HG03558 (cell line): ENCODE results near the gene YWHAE.
"Not testable (repeated sequence)": the region's sequence is repeated elsewhere in the genome, so short reads cannot be mapped to it uniquely, and the experiment has no call there.

Experiments
- ATAC-seq: cut with Tn5 transposase; IDR thresholded peaks from one replicate; pipeline ENCODE4 v1.9.1; 2021; ENCODE audit warnings: moderate number of reproducible peaks; ENCODE audit not compliant: unreplicated experiment; ENCODE audit errors: extremely low read depth

The YWHAE gene

DNA sequence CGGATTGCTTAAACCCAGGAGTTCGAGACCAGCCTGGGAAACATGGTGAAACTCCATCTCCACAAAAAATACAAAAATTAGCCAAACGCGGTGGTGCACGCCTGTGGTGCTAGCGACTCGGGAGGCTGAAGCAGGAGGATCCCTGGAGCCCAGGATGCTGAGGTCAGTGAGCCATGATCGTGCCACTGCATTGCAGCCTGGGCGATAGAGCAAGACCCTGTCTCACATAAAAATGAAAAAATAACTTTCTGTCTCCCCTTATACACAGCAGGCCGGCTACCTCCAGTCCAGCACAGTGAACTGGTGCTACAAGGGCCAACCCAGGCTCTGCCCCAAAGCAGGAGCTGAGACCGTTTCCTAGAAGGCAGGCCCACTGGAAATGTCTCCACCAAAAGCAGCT is 59.7 kb downstream of the YWHAE start:
- ATAC-seq = no peak

DNA sequence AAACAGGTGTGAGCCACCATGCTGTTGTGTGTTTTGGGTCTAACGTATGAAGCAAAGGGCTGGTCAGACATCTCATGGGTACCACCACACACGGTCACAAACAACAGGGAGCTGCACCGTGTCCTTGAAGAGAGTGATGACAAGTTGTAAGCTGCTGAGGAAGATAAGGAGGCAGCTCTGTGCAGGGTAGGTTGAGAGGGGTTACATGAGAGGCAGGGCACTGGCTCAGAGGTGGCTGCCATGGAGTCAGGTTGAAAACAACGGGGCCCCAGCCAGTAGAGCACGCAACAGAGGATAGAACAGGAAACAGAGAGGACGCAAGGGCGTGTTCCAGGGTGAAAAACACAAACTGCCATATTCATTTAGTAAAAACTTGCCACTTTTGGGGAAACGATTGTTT is 68.3 kb downstream of the YWHAE start:
- no peak for ATAC-seq

DNA sequence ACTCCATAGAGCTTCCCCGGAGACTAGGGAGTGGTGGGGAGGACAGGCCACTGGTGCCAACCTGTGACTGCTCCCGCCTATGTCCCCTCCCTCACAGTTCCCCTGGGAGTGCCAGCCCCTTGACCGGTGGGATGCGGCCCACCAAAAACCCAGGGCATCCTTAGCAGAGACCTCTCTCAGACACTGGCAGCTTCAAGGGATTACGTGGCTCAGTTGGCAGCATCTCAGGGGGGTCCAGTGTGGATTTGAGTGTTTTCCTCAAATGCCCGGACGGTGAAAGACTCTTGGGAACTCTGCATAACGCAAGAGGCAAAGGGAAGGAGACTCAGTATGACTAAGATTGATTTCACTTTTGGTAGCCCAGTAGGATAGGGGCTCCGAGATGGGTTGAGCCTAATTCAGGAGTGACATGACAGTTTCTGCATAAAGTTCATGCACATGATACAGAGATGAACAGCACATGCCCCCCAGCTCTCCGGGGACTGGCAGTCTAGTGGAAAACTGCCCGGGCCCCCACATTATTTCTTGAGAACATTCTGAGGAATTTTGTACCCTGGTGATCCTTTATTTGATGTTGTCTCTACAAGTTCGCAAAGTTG is 70.2 kb downstream of the YWHAE start:
- ATAC-seq = no peak

DNA sequence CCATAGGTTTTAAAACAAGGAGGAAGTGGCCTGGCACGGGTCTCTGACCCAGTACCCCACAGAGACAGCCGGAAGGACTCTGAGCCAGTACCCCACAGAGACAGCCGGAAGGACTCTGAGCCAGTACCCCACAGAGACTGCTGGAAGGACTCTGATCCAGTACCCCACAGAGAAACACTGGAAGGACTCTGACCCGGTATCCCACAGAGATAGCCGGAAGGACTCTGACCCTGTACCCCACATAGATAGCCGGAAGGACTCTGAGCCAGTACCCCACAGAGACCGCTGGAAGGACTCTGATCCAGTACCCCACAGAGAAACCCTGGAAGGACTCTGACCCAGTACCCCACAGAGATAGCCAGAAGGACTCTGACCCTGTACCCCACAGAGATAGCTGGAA is 71.6 kb downstream of the YWHAE start:
- no peak for ATAC-seq

DNA sequence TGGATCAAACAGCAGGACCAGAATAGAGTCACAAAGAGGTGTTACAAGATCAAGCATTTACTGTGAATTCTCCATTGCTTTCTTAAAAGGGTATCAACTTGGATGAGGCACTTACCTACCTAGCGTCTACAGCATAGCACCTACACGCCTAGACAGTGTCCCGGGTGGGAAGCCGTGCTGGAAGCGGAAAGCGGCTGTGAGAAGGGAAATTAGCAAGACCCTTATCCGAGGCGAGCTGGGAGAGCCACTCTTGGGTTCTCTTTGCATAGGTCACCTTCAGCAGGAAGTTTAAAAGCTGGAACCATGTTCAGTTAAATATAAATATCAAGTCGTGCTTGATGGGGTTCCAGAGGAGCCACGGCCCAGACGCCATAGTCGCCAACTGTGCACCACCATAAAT is 74.3 kb downstream of the YWHAE start:
- ATAC-seq = no peak

DNA sequence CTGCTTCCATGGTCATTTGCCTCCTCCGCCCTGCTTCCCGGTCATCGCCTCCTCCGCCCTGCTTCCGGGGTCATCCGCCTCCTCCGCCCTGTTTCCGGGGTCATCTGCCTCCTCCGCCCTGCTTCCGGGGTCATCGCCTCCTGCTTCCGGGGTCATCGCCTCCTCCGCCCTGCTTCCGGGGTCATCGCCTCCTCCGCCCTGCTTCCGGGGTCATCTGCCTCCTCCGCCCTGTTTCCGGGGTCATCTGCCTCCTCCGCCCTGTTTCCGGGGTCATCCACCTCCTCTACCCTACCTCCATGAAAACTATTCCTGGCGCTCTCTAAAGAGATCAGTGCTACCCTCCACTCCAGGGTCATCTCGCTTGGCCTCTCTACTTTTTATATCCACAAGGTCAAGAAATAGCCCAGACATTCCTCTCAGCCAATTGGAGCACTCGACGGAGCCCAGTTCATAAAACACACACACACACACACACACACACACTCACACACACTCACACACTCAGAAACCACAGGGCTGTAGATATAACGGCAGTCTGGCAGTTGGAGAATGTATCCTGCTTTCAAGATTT is 75.7 kb downstream of the YWHAE start:
- ATAC-seq = no peak

DNA sequence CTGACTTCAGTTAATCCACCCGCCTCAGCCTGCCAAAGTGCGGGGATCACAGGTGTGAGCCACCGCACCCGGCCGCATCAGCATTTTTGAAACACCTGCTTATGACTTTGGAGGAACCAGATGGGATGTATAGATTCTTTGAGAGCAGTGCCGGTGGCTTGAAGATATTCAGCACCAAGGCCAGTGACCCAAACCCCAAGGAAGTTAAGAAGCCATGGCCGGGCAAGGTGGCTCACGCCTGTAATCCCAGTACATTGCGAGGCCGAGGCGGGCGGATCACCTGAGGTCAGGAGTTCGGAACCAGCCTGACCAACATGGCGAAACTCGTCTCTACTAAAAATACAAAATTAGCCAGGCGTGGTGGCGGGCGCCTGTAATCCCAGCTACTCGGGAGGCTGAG is 76.7 kb downstream of the YWHAE start:
- ATAC-seq = no peak

DNA sequence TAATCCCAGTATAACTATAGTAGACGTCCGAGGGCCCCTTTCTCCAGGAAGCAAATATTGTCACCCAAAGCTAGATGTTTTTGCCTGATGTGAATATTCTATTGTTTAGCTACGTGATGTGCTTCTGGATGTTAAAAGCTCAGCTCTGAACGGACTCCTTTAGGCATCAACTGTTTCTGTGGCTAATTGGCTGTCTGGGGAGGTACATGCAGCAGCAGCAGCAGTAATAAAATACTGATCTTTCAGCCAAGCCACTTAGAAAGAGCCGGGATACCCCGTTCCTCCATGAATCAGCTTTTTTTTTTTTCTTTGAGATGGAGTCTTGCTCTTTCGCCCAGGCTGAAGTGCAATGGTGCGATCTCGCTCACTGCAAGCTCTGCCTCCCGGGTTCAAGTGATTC is 77.5 kb downstream of the YWHAE start:
- ATAC-seq = no peak

DNA sequence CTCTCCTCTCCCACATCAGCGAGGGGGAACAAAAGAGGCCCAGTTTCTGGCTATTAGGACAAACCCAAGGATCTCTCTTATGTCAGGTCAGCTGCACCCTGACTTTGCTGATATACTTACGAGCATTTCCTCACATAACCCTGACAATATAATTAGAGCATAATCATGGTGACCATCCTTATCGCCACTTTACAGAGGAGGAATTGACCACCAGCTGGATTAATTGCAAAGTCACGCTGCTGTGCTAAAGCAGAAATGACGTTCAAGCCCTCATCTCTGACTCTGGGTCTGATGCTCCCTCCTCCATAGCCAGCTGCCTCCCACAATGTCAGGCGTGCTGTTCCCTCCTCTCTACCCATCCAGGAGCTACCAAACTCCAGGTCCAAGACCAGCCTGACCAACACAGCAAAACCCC is 78.0 kb downstream of the YWHAE start:
- no peak for ATAC-seq

DNA sequence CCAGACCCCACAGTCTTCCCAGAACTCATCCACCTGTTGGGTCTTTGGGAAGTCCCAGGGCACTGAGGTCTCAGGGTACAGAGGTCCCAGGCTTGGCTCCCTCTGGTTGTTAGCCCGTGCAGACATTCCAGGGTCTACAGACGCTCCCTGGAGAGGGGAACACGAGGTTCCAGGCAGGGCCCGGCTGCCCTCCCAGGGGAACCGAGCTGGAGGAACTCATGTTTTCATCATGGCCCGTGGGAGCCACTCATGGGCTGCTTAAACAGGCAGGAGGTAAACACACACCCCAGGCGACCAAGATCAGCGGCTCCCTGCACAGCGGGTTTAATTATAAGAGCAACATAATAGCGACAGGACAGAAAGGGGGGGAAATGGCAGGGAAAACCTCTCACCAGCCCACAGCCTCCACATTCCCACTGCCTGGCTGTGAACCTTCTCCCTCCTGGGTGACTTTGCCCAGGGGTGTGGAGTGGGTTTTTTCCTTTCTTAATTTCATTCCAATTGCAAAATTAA is 84.1 kb downstream of the YWHAE start:
- no peak for ATAC-seq

DNA sequence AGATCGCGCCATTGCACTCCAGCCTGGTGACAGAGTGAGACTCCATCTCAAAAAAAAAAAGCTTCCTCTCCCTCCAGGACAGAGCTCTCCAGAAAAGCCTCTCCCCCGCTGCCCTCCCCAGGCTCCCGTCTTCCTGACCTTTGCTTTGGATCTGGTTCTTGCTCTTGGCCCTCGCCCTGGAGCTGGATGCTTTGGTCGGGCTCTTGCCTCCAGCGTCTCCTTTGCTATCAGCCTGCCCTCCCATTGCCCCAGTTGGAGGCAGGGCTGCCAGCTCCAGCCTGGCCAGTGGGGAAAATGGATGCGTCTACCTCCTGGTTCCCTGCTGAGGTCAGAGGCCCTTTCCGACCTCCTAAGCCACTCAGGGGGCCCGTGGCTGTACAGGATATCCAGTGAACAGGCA is 84.6 kb downstream of the YWHAE start:
- no peak for ATAC-seq

DNA sequence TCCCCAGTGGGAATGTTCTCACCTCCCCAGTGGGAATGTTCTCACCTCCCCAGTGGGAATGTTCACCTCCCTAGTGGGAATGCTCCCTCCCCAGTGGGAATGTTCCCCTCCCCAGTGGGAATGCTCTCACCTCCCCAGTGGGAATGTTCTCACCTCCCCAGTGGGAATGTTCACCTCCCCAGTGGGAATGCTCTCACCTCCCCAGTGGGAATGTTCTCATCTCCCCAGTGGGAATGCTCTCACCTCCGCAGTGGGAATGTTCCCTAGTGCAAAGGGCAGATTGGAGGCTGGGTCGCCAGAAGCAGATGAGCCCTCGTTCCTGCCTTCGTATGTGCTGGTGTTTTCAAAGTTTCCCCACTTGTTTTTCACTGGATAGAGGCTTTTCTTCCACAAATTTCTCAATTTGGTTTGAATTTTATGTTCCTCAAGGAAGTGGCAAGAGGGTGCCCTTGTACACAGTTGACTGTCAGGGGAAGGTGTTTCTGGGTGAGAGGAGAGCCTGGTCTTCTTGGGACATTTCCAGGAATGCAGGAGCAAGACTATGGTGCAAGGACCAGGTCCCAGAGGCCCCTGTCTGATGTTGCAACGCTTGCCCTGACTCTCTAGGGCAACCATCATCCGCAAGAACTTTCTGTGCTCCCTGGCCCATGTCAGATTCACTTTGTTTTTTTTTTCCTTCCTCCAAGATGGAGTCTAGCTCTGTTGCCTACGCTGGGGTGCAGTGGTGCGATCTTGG is 86.6 kb downstream of the YWHAE start:
- no peak for ATAC-seq

DNA sequence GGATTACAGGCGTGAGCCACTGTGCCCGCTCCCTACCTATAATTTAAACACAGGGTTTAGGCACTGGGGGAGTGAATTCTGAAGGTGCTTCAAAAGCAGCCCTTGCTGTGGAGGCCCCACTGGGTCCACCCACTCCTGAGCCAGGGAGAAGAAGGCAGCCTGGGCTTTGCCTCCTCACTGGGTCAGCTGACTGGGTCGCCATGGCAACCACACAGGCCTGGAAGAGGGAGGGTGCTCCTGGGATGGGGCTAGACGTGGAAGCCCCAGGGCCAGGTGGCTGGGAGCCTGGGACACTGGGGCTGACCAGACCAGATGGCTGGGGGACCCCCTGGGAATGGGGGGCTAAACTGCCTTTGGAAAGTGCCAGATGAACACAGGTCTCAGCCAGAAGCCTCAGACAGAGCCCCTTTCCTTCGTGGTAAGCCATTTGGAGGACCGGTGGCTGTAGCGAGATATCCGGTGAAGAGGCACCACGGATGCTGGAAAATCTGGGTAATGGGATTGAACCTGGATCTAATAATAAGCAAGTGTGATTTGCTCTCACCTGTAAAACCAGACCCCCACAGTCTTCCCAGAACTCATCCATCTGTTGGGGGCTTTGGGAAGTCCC is 87.7 kb downstream of the YWHAE start:
- ATAC-seq = no peak

DNA sequence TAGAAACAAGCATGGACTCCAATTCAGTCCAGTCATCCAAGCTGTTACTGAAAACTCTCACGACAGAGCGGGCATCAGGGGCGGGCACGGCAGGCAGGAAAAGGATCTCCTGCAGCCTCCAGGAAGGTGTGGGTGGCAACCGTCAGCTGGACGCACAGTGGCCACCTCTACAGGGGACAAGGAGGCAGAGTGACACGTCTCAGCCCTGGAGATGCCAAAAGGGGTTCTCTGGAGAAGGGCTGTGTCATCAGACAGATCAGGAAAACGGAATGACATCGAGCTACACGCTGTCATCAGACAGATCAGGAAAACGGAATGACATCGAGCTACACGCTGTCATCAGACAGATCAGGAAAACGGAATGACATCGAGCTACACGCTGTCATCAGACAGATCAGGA is 92.2 kb downstream of the YWHAE start:
- not testable (repeated sequence) for ATAC-seq

DNA sequence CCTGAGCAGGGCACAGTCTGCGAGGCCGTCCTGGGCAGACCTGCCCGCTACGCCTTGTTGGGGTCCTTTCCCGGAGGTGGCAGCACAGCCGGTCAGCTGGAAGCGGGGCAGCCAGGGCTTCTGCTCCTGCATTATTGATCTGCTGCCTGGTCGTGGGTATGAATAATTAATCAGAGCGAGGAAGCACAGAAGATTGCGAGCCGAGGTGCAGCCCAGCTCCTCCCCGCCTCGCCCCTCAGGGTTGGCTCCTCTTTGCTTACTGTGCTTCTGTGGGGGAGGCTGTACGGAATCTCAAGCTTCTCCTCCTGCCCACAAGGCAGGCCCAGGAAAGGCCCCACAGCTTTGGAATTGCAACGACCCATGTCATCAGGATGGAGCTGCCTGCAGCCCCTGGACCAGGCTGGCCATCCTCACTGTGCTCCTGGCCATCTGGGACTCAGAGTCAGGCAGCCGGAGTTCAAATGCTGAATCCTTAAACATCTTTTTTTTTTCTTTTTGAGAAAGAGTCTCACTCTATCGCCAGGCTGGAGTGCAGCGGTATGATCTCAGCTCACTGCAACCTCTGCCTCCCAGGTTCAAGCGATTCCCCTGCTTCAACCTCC is 95.0 kb downstream of the YWHAE start:
- ATAC-seq = no peak

DNA sequence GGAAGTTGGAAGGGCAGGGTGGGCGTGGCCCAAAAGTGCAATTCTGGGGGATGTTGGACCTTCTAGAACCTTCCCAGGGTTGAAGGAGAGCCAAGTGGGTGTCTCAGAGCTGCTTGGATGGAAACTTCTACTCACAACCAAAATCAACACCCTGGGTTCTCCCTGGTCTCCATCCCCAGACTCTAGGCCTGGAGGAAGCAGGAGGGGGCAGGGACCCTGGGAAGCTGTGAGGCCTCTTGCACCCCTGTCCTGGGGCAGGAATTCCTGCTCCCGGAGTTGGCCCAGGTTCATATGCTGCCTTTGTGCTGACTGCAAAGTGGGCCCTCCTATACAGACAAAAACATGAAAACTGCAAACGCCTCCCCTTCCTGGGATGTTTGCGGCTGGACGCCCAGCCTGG is 95.5 kb downstream of the YWHAE start:
- no peak for ATAC-seq

DNA sequence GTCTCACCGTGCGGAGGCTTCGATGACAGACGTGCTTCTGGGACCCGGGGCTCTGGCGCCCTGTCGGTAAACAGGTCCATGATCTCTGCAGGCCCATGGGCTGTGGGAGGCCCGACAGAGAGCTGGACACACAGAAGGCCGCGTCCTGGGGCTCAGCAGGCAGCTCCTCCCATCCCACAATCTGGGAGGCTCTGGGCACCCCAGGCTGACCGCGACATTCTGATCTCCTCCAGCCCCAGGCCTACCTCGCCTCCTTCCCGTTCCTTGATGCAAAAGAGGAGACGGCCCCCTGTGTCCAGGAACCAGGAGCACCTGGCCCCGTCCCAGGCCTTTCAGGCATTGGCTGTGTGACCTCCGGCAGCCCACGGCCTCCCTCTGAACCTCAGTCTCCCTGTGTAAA is 97.3 kb downstream of the YWHAE start:
- no peak for ATAC-seq

DNA sequence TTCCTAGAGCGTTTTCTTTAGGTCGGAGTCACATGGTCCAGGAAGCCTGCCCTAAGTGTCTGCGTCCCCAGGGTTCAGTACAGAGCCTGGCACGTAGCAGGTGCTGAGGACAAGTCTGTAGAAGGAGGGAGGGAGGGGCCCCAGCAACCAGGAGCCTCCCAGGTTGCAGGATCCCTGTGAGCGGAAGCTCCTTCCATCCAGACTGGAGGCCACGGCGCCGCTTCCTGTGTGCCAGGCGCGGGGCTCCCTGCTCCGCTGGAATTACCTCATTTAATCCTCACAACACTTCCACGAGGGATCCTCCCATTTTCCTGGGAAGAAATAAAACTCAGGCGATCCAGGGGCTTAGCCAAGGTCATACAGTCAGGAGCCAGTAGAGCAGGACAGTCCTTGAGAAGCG is 98.5 kb downstream of the YWHAE start:
- ATAC-seq = no peak

DNA sequence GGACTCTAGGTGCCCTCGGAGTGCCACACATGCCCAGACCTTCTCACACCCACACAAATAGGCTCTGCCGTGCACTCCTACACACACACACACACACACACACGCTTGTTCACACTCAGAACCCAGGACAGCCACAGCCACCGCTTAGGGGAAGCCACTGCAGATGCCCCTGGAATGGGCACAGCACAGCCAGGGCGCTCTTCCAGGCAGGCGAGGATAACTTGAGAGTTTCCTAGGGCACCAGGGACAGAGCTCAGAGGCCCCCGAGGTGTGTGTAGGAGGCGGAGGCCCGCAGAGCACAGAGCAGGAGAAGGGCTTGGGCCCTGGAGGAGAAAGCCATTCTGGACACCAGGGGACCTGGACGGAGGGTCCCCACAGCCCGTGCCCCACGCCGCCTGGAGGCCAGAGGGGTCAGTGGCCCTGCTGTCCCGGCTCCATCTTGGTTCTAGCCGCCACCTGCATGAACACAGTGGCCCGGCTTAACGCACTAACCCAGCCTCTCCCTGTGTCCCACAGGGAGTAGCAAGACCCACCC is 99.6 kb downstream of the YWHAE start:
- ATAC-seq = no peak

DNA sequence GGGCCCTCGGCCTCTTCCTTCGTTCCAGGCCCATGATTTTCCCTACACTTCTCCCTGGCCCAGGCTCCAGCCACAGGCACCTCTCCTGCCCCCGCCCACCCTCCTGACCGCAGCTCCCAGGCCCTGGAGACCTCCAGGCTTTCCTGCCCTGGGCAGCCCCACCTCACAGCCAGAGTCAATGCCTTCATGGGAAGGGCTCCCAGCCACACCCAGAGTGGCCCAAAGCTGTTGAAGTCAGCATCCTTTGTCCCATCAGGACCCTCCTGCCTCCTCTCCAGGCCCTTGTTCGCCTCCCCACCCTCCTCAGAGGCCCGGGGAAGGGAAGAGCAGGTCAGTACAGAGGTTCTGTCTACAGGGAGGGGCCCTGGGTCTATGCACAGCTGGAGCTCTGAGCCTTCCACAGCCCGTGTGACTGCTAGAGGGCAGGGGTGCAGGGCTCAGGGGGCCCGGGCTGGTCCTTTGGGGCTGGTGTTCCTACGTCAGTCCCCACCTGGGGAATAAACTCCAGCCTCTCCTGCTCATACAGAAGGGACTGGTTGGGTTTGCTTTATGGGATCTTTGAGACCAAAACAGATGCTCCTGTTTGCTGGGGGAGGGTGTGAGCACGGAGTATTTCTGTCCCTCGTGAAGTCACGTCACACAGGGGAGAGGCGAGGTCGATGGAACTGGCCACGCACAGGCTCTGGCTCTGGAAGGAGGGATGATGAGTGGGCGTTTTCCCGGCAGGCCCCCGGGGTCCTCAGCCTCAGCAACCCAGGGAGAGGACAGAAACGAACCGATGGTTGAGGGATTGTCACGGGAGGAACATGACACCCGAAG is 100.3 kb downstream of the YWHAE start:
- ATAC-seq = no peak
